SU-DHL-6 (cell line): Measurements from ENCODE around the gene ZNHIT1.

ENCODE experiments used
- EZH2phosphoT487 ChIP-seq: fragments of 200-600 bp; sonication (generic), shearing (Covaris generic); conservative IDR thresholded peaks from 2 replicates; pipeline ENCODE4 v1.6.1; 2018; ENCODE audit warnings: mild to moderate bottlenecking, antibody characterized with exemption, low read length, moderate library complexity, mixed read lengths
- TF ChIP-seq, protein P1 (sequence below): fragments of 200-600 bp; sonication (generic); IDR thresholded peaks from one replicate; pipeline ENCODE4 v1.5.1; 2017; ENCODE audit warnings: antibody characterized with exemption, mild to moderate bottlenecking, low read length, moderate library complexity; ENCODE audit not compliant: insufficient read depth, poor library complexity, severe bottlenecking

DNA sequence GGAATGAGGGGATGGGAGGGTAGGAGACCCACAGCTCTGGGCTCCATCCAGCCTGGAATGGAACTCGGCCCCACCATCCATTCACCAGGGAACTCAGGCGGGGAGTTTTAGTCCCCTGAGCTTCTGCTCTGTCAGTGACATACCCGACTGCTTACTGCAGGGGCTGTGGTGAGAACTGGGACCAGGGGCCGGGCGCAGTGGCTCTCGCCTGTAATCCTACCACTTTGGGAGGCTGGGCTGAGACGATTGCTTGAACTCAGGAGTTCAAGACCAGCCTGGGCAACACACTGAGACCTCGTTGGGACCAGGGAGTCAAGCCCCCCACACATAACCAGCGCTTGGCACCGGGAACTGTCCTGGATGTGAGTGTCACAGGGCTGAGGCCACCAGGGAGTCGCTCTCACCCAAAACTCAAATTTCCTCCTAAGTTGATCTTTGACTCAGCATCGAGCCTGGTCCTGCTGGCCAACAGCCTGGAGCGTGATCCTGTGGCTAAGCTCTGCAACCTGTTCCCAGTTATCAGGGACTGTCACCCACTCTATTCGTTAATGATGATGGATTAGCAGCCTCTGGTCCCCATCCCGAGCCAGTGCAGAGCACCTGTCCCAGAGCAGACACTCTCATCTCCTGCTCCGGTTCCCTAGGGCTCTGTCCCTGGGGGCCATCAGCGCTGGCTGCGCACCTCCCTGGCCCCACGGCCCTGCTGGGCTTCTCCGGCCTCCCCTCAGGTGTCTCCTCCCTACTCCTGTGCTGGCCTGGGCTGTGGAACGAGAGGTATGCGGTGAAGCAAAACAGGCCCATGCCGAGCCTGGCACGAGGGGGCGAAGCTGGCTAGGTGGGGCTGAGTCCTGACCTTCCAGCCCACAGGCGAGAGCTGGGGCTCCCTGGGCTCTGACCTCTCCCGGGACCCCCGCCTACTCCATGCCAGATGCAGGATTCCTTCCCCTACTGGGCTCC is 20.5 kb downstream of the ZNHIT1 start:
- no peak for TF ChIP-seq EZH2phosphoT487
- TF ChIP-seq, protein P1, sequence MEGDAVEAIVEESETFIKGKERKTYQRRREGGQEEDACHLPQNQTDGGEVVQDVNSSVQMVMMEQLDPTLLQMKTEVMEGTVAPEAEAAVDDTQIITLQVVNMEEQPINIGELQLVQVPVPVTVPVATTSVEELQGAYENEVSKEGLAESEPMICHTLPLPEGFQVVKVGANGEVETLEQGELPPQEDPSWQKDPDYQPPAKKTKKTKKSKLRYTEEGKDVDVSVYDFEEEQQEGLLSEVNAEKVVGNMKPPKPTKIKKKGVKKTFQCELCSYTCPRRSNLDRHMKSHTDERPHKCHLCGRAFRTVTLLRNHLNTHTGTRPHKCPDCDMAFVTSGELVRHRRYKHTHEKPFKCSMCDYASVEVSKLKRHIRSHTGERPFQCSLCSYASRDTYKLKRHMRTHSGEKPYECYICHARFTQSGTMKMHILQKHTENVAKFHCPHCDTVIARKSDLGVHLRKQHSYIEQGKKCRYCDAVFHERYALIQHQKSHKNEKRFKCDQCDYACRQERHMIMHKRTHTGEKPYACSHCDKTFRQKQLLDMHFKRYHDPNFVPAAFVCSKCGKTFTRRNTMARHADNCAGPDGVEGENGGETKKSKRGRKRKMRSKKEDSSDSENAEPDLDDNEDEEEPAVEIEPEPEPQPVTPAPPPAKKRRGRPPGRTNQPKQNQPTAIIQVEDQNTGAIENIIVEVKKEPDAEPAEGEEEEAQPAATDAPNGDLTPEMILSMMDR: no peak
